Measurements from ENCODE around the gene RNF180.

Gene RNF180, protein sequence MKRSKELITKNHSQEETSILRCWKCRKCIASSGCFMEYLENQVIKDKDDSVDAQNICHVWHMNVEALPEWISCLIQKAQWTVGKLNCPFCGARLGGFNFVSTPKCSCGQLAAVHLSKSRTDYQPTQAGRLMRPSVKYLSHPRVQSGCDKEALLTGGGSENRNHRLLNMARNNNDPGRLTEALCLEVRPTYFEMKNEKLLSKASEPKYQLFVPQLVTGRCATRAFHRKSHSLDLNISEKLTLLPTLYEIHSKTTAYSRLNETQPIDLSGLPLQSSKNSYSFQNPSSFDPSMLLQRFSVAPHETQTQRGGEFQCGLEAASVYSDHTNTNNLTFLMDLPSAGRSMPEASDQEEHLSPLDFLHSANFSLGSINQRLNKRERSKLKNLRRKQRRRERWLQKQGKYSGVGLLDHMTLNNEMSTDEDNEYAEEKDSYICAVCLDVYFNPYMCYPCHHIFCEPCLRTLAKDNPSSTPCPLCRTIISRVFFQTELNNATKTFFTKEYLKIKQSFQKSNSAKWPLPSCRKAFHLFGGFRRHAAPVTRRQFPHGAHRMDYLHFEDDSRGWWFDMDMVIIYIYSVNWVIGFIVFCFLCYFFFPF

GRCh38 chr5:64165500-64166200 lies at the start of gene RNF180:
Gene RNF180, plus strand, starts transcription at chr5:64165843. Its CDS starts 34,965 bp downstream, at chr5:64200808.
- peak; percentile 1 for DNase-seq

DNA sequence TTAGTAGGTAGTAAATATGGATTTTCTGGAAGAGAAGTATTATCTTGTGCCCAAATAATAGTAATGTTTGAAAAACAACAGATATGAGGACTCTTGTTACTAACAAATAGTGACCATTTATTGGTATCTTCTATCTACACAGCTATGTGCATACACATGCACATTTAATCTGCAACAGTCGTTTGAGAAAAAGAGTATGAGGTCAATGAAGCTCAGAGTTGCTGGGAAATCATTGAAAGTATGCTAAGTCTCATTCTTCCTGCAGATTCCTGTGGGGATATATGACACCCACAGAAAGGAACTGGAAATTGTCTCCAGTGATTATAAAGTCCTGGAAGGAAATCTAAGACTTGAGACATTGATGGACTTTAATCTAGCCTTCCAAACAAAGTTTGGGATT lies 40.1 kb upstream of the RNF180 start:
- DNase-seq: no peak

- no peak for DNase-seq
Observed at GRCh38 chr5:64126202-64126741, 39.4 kb upstream of the RNF180 start.

GRCh38 chr5:64140018-64140417 lies 25.6 kb upstream of the RNF180 start:
- no peak for DNase-seq

DNA sequence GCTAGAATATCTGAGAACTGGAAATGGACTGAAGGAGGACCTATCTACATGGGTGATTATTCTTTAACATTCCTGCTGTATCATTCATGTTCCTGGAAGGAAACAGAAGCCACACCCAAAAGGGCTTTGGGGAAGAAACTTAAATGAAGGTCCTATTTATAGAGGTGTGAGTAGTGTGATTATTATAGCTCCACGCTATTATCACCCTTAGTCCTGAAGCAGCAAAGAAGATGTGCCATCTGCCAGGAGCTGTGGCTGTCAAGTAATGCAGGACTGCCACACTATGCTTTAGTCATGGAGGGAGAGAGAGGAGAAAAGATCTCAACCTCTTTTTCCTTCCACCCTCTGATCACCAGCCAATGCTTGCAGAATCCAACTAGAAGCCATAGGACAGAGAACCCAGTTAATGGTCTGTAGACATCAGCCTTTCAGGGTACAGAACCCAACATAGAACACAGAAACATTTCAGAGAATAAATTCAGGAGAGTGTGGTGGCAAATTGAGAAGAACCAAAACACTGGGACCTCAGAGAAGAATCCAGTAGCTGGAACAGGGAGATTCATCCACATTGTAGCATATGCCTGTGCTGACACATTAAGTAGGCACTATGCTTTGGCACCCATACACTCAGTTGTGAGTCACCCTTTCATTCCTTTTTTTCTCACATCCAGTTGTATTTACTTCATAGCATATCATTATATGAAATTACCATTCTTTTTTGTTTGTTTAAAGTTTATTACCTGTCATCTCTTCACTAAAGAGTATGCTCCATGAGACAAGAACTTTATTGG lies 21.0 kb upstream of the RNF180 start:
- no peak for DNase-seq

DNA sequence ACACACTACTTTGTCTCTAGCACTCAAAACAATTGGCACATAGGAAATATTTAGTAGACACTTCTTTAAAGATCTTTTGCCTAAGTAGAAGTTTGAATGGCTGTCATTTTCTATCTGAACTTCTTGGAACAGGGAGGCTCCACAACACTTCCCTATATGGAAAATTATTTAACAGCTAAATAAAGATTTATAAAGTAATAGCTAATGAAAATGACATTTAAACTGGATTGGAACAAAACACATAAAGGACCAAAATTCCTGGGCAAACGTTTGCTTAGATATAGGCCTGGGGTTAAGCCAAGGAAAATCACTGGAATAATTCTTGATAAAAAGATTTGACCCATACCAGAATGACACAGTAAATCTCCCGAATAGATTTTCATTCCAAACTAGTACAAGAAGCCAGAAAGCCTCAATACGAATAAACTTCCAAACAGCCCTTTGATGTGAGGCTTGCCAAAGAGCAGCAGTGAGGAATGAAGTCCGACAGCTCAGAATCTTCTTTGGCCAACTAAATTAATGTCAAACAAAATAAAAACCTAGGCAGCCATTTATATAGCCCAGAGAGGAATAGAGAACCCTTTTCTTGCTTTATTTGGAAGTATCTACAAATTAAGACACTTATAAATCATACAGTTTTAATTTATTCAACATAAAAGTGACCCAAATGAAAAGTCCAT lies 20.3 kb upstream of the RNF180 start:
- DNase-seq: no peak

- no peak for DNase-seq
Observed at GRCh38 chr5:64147379-64147778, 18.3 kb upstream of the RNF180 start.

GRCh38 chr5:64147849-64148441 lies 17.7 kb upstream of the RNF180 start:
- peak; percentile 22 for DNase-seq

DNA sequence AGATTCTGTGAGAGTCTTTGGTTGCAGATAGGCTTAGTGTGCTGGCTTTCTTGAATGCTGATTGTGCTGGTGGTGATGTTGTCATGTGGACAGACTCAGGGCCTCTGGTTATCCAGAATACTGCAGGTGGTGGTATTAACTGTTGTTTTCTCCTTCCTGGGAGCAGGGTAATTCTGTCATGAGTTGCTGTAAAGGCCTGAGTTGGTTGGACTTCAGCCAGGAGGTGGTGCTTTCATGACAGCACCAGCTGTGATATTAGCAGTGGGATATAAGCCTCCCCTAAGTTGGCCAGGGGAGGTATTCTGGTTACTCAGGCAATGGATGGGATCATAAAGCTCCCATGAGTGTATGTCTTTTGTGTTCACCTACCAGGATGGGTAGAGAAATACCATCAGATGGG lies 16.4 kb upstream of the RNF180 start:
- DNase-seq: no peak

DNA sequence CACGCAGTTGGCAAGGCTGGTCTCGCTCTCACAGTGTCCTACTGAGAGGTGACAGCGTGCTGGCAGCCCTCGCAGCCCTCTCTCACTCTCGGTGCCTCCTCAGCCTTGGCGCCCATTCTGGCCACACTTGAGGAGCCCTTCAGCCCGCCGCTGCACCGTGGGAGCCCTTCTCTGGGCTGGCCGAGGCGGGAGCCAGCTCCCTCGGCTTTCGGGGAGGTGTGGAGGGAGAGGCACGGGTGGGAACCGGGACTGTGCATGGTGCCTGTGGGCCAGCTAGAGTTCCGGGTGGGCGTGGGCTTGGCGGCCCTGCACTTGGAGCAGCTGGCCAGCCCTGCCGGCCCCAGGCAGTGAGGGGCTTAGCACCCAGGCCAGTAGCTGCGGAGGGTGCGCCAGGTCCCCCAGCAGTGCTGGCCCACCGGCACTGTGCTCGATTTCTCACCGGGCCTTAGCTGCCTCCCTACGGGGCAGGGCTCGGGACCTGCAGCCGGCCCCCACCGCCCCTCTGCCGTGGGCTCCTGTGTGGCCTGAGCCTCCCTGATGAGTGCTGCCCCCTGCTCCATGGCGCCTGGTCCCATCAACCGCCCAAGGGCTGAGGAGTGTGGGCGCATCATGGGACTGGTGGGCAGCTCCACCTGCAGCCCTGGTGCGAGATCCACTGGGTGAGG lies 15.7 kb upstream of the RNF180 start:
- no peak for DNase-seq

- DNase-seq: no peak
Observed at GRCh38 chr5:64156261-64156660, 9.4 kb upstream of the RNF180 start.

- no peak for DNase-seq
Observed at GRCh38 chr5:64158827-64159226, 6.8 kb upstream of the RNF180 start.

DNA sequence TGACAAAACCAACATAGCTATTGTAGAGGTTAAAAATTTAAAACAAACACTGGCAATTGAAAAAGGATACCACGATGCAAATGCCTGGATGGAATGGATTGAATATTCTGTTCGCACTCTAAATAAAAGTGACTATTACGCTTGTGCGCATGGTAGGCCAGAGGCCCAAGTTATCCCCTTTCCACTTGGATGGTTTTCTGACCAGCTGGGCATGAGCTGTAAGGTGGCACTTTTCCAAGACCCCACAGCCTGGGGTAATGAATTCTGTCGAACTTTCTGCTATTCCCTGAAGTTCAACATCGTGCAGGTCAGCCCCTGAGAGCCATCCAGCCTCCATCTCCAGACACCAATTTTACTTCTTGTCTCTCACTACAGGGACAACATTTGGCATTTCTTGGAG lies 5.4 kb upstream of the RNF180 start:
- DNase-seq: no peak

- DNase-seq: no peak
Observed at GRCh38 chr5:64161420-64161819, 4.2 kb upstream of the RNF180 start.

DNA sequence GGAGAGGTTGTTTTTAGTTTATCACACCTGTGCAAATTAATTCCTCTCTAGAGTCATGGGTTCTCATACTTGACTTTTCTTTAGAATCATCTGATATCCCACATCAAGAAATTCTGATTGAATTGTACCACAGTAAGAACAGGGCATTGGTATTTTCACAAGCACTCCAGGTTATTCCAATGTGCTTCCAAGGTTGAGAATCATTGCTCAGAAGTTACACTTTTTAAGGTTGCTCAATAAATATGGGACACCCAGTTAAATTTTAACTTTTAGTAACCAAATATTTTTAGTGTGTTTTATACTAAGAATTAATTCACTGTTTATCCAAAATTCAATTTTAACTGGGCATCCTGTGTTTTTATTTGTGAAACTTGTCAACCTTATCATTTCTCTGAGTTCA lies 2.5 kb upstream of the RNF180 start:
- DNase-seq: no peak

GRCh38 chr5:64163746-64164145 lies 1.9 kb upstream of the RNF180 start:
- DNase-seq: no peak

DNA sequence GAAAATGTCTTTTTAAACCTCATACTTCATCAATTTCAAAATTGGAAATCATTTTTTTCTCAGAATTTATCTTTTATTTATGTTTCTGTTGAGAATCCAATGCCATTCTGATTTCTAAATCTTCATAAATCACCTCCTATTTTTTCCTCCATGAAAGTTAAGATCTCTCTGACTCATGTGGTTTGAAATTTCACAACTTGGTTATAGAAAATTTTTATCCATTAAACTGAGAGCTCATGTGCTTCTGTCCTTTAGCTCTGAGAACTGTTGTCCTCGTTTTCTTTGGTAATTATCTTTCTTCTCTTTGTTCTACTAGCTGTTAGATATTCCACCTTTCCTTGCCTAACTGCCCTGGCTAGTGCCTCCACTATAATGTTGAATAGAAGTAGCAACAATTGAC lies 1.5 kb upstream of the RNF180 start:
- DNase-seq: no peak

DNA sequence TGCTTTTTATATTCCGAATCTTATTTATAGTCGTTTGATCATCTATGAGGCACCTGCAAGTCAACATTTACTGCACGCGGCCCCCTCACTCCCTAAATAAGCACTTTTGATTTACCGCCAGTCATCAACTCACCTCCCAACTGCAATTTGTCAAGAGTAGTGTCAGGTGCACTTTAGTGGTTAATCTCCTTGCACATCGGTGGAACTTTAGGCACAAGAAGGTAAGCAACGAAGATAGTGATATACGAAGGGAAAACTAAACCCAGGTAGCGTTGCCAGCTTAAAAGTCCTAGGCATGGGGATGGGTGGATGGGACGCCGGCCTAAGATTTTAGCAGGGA lies 513 bp upstream of the RNF180 start:
- DNase-seq: no peak

GRCh38 chr5:64166201-64166959 lies 737 bp downstream of the RNF180 start:
- DNase-seq: no peak

- DNase-seq: no peak
Observed at GRCh38 chr5:64176301-64176700, 10.7 kb downstream of the RNF180 start.

Data from activated CD4-positive, alpha-beta T cell treated with anti-CD3 and anti-CD28 coated beads, Interleukin-2, Interleukin-6, amounts not matched to agents 100 ng/mL and 50 ng/mL, durations not matched to agents 16 hours and 8 hours (primary cell).